ENCODE data around the gene ATP2C2.

The ATP2C2 gene

DNA sequence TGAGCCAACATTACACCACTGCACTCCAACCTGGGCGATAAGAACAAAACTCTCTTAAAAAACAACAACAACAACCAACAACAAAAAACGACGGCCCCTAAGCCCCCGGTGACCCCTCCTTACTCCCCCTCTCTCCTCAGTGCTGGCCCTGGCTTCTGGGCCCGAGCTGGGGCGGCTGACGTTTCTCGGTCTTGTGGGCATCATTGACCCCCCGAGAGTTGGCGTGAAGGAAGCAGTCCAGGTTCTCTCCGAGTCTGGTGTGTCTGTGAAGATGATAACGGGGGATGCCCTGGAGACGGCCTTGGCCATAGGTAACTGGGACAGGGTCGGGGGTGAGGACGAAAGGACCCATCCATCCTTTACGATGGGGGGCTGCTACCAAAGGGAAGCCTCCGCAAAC is 83.4 kb downstream of the ATP2C2 start:
- DNase-seq (ENCODE audit: low read depth), result no peak

DNA sequence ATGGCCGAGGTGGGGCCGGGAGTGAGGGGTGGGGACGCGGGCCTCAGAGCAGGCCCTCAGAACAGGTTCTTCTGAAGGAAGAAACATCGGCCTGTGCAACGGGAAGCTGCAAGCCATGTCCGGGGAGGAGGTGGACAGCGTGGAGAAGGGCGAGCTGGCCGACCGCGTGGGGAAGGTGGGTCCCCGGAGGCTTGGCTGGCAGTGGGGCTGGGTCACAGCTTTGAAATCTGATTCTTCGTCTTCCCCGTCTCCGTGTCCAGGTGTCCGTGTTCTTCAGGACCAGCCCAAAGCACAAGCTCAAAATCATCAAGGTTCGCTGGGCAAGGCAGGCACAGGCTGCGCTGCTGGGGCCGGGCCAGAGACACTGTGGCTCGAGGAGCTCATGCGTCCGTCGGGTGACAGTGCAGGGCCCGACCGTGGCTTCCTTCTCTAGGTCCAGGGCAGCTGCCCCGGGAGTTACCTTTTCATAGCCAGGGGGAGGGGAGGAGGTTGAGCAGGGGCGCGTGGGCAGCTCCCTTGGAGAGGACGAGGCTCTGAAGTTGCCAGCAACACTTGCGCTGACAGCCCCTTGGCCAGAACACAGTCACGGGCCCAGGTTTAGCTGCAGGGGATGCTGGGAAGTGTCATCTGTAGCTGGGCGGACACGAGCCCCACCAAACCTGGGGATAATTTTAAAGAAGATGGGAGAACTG is 84.9 kb downstream of the ATP2C2 start:
- DNase-seq (ENCODE audit: low read depth), result no peak

DNA sequence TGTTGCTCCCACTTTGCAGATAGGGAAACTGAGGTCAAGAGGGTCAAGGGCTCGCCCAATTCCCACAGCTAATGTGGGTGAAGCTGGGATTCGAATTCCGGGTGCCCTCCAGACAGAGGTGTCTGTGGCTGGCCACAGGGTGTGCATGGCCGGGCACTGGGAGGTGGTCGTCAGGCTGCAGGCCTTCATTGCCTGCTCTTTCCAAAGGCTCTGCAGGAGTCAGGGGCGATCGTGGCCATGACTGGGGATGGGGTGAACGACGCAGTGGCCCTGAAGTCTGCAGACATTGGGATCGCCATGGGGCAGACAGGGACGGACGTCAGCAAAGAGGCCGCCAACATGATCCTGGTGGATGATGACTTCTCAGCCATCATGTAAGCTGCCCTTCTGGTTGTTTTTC is 86.3 kb downstream of the ATP2C2 start:
- DNase-seq (ENCODE audit: low read depth), result no peak

DNA sequence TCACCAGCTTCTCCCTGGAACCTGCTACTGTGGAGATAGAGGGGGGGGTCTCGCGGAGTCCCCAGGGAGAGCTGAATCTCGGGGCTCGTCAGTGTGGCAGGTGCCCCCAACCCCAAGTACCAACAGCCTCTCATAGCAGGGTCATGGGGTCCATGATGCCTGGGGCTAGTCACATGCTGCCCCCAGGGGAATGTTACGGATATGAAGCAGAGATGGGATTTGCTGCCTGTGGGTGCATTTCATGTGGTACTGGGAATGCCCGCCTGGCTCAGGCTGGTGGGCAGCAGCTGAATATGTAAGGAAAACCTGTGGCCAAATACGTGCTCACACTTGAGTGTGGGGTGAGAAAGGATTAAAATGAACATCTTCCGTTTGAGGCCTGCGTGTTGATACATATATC is 86.7 kb downstream of the ATP2C2 start:
- DNase-seq (ENCODE audit: low read depth), result no peak

DNA sequence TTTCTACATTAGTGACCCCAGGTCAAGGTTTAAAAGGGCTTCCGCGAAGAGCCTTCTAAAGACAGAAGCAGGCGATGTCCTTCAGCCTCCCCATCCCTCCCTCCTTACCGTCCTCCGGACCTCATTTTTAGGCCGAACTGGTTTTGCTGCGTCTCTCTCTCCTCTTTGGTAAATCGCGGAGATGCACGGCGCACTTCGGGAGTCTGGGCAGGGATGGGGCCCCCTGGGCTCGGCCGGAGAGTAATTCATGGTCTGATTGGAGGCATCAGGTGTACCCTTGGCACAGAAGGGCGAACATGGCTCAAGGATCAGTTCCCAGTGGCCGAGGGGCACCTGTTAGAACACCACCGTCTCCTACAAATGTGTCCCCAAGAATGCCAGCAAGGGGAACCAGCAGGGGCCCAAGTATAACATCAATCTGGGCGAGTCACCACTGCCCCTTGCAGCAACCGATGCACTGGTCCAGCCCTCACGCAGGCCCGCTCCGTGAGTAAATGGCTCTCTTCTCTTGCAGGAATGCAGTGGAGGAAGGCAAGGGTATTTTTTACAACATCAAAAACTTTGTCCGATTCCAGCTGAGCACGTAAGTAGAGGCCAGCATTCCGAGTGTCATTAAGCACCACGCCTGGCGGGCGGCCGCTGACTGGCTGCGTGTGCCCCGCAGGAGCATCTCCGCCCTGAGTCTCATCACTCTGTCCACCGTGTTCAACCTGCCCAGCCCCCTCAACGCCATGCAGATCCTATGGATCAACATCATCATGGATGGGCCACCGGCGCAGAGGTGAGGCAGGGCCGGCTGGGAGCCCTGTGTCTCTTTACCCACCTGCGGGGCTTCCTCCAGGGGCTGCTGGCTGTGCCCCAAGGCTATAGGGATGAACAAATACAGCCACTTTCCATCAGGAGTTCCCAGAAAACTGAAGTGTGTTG is 90.5 kb downstream of the ATP2C2 start:
- no peak for DNase-seq (ENCODE audit: low read depth)

DNA sequence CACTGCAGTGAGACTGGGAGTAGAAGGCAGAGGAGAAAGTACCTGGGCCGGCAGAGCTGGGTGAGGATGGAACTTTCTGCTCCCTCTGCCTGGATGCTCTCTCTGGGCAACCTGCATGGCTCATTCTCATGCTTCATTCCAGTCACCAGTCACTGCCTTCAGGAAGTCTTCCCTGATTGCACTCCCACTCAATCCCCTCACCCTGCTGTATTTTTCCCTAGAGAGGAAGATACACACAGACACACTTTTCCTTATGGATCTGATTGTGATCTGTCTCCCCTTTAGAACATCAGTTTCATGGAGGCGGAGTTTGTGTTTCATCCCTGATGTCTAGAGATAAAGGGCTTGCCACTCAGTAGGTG is 91.2 kb downstream of the ATP2C2 start:
- no peak for DNase-seq (ENCODE audit: low read depth)

DNA sequence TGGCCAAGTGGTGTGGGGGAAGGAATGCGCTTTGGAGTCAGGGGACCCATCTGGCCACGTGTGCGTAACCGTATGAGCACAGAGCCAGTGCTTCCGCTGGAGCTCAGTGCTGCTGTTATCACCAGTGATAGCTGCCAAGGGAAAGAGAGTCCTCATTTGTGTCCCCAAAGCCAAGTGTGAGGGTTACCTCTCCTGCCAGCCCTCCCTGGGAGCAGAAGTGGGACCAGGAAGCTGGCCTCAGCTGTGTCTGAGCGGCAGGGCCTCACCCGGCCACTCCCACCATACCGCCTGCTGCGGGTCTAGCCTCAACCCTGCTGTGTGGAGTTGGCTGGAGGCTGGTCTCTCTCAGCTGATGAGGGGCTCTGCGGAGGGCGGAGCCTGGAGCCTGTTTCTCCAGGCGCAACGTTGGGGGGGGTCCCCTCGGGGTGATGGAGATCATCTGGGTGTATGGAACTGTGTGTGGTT is 91.6 kb downstream of the ATP2C2 start:
- no peak for DNase-seq (ENCODE audit: low read depth)

DNA sequence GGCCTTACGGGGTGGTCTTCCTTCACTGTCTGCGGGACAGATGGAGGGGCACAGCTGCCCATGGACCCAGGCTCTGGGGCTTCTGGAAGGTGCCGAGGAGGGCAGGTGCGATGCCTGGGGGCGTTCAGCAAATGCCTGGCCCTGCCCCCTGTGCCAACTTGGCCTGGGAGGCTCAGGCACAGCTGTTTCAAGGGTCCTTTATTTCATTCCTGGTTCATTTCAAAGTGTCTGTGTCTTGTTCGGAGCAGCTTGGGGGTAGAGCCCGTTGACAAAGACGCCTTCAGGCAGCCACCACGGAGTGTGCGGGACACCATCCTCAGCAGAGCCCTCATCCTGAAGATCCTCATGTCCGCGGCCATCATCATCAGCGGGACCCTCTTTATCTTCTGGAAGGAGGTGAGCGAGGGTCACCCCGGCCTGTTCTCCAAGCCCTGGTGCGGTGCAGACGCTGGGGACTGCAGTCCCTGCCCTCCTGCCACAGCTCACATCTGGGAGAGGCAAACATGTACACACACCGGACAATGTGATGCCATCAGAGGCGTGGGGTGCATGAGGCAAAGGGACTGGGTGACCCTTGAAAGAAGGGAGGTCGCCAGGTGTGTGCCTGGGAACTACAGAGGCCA is 92.2 kb downstream of the ATP2C2 start:
- DNase-seq (ENCODE audit: low read depth), result no peak

DNA sequence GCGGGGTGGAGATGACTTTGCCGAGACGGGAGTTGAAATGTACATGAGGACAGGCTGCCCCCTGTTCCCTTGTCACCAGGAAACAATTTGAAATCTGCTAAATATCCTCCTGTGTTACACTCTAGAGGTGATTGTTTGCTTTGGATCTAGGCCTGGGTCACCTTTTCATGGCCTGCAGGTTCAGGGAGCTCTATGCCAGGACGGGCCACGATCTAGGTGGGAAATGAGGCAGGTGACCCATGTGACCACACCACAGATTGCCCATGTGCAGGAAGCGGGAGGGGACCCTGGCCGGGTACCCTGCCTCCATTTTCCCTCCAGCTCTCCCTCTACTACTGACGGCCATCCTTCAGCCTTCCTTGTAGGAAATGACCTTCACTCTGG is 92.7 kb downstream of the ATP2C2 start:
- DNase-seq (ENCODE audit: low read depth), result no peak

DNA sequence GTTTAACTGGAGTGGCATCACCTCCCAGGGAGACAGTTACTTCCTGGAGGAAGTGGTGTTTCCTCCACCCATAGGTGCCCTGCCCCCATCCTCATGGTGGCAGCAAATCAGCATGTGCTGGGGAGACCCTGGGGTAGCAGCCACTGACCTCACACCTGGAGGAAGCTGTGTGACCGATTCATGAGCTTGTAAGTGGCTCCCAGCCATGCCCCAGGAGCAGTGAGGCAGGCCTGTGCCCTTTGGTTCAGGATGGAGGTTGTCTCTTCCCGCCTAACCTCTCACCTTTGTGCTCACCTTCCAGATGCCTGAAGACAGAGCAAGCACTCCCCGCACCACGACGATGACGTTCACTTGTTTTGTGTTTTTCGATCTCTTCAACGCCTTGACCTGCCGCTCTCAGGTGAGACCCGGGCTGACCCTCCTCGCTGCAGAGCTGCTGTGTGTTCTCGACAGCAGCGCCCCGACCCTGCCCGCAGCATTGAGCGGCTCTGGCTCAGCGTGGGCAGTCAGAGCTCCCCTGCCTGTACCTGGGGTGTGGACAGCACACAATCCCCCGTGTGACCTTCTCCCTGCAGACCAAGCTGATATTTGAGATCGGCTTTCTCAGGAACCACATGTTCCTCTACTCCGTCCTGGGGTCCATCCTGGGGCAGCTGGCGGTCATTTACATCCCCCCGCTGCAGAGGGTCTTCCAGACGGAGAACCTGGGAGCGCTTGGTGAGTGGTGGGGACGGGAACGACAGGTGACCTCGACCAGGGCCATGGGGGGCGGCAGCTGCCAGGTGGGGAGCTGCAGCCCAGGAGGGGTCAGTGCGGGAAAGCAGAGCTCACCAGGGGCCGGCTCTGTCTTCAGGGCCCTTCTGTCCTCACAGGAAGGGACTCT is 93.3 kb downstream of the ATP2C2 start:
- DNase-seq (ENCODE audit: low read depth), result no peak

DNA sequence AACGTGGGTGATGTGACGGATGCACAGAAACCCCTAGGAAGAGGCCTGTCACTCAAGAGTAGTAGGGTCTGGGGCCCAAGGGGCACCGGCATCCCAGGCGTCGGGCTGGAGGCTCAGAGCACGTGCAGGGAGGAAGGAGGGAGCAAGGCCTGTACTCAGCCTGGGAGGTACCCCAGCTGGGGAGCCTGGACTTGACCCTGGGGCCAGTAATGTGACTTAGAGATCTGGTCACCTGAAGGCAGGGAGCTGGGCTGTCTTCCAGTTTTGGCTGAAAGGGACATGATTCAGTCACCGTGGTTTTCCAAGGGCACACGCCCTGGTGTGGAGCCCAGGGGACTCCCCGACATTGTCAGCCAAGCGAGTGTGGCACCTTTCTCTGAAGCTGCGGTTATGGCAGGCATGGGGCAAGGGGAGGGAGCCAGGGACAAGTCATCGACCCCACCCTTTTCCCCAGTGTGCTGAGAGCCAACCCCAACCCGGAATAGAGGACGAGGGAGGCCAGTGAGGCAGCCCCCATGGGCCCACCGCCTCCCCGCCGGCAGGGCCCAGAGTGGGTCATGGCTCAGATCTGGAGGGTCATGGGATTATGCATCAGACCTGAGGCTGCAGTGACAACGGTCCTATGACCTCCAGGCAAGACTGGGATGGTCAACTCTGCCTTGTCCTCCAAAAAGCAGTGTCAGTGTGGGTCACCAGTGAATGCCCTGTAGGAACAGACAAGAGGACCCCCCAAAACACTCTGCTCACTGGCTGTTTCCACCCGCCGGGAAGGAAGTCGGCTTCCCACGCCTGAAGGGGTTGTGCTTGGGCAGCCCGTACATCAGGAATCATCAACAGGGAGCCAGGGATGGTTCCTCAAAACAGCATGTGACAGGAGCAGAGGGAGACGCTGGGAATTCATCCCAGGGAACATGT is 94.2 kb downstream of the ATP2C2 start:
- DNase-seq (ENCODE audit: low read depth), result no peak

DNA sequence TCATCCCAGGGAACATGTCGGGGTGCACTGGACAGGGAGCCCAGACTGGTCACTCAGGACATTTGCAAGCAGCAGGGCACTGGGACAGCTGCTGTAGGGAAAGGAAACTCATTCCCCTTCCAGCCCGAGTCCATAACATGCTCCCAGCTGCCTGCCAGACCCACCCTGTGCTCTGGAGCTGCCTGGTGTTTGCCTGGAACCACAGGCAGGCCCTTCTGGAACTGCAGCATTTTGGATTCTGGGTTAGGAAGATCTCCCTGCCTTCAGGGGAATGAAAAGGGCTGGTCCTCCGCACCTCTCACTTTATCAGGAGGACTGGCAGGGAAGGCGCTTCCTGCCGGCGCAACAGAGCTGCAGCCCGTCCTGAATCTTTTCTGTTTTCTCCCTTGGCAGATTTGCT is 94.9 kb downstream of the ATP2C2 start:
- no peak for DNase-seq (ENCODE audit: low read depth)

DNA sequence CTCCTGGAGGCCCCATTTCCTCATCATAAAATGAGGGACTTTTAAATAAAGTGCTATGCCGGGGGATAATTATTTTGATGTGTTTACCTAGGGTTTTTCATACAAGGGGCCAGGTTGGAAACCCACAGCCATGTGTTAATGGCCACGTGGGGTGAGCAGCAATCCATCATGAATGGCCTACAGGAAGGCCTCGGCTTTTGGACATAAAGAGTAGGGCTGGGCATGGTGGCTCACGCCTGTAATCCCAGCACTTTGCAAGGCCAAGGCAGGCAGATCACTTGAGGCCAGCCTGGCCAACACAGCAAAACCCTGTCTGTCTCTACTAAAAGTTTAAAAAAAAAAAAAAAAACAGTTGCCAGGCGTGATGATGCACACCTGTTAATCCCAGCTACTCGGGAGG is 95.8 kb downstream of the ATP2C2 start:
- DNase-seq (ENCODE audit: low read depth), result no peak

DNA sequence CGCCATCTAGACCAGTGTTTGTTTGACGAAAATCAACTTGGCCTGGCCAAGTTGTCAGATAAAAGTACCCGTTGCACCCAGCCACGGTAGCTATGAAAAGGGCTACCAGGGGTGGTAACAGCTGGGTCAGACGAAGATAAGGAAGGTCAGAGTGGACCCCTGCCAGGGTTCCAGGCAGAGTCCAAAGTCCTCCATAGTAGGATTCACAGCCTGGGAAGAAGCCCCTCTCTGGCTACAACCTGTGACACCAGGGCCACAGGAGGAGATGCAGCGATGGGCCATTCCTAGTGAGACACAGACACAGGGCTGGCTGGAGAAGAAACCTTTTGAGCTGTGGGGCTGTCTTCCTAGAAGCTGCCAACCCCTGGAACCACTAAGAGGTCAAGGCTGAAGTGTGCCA is 96.8 kb downstream of the ATP2C2 start:
- no peak for DNase-seq (ENCODE audit: low read depth)

DNA sequence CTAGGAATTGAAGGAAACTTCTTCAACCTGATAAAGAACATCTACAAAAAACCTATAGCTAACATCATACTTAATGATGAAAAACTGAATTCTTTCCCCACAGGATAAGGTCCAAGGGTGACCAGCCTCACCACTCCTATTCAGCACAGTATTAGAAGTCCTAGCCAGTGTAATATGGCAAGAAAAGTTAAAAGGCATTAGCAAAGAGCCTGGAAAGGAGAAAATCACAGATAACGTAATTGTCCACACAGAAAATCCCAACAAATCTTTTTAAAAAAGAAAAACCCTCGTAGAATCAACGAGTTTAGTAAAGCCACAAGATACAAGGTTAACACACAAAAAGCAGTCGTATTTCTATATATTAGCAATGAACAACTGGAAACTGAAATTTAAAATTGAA is 98.4 kb downstream of the ATP2C2 start:
- DNase-seq (ENCODE audit: low read depth), result no peak

DNA sequence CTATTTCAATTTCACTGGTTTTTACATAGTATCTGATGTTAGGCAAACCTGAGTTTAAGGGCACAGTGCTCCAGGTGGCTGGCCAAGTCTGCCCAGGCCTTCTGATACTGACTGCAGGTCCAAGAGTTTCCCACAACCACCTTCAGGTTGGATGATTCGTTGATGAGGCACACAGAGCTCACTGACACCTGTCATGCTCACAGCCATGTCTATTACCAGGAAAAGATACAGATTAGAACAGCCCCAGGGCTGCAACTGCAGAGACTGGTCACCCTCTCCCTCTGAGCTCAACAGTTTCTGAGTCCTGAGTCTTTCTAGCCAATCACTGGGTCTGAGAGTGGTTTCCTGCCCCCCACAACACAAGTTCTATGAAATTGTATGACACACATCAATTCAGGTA is 98.9 kb downstream of the ATP2C2 start:
- DNase-seq (ENCODE audit: low read depth), result no peak

DNA sequence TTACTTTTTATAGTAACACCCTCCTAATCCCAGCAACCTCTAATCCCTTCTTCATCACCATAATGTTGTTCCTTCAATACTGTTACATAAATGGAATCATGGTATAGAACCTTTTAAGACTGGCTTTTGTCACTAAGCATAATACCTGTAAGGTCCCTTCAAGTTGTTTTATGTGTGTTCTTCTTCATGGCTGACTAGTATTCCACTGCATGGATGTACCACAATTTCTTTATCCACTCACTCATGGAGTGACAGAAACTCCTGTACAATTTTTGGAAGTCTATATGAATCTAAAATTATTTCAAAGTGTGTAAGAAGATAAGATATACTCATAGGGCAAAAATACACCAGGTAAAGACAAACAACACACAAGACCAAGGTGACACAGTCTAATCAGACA is 99.4 kb downstream of the ATP2C2 start:
- DNase-seq (ENCODE audit: low read depth), result no peak

DNA sequence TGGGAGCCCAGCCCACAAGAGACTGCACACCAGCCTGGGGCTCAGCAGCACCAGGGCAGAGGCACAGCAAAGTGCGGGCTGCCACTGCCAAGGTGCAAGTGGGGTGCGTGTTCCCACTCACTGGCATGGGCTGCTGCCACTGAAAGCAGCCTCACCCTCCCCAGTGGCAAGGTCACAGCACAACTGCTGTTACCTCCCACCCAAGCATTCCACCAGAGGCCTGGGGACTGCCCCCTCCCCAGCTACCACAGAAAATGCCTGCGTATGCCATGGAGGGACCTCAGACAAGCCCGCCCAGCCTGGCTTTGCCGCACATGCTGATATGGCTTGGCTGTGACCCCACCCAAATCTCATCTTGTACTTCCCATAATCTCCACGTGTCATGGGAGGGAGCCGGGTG is 103.0 kb downstream of the ATP2C2 start:
- DNase-seq (ENCODE audit: low read depth), result no peak

DNA sequence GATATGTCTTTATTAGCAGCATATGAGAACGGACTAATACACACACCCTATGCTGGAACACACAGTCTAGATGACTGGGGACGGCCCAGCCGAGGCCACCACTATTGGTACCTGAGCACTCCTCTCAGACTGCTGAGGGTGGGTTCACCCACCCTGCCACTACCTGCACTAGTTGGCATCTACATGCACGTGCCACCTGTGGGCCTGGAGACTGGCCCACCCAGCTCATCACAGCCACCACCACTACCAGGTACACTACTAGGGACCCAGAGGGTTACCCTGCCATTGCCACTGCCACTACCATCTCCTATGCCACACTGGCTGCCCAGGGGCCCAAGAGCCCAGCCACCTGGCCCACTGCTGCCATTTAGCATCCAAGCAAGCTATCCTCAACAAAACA is 103.6 kb downstream of the ATP2C2 start:
- no peak for DNase-seq (ENCODE audit: low read depth)

DNA sequence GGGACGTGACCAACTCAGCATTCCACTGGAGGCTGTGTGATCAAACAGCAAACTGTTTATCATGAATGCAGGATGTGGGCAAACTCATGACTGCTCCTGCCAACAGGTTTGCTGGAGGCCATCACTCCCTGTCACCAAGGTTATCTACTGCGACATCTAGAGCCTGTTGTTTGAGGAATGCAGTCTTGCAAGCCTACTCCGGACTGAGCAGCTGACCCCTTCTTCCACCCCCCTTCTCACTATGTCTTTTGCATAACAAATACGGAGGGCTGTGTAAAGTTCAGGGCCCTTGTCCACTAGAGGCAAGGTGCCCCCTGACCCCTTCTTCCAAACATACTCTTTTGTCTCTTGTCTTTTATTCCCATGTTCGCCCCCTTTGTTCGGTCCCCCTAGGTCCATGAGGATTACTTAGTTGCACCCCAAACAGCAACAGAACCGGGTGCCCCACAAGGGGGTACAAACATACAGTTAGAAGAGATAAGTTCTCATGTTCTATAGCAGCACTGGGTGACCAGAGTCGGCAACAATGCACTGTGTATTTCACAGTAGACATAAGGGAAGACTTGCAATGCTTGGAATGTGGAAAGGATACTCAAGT is 107.4 kb downstream of the ATP2C2 start:
- DNase-seq (ENCODE audit: low read depth), result no peak

DNA sequence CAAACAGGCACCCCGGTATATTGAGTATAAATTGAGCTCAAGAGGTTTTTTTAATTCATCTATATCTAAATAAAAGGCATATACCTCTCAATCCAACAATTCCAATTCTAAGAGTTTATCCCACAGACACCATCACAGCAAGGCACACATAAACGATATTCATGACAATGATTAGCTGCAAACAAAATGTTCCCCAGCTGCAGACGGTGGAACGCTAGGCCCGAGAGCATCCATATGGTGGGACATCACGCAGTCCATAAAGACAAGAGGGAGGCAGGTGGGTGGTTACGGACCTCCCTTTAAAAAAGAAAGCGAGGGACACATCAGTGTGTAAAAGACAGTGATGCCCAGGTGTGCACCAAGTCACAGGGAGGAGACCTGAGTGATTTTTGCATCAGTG is 108.1 kb downstream of the ATP2C2 start:
- DNase-seq (ENCODE audit: low read depth), result no peak
